Suprapubic skin (tissue), 4 donors: Measurements from ENCODE around the gene NFKBIE. TPM values are rescaled to one million over a fixed set of nuclear protein-coding genes. Genes with fewer than 3 reads are reported as not detected.
A peak's percentile ranks its signal among the peaks of the same experiment; 100 is the strongest.
"Not testable (repeated sequence)": the region's sequence is repeated elsewhere in the genome, so short reads cannot be mapped to it uniquely, and the experiment has no call there.

Experiments
- DNase-seq, 2 donors: peaks; one replicate each; pipeline ENCODE4 v3.0.0-alpha.2; 2019; ENCODE audit warnings: low spot score in 2 of 2
- H3K27ac ChIP-seq: fragments of 200-600 bp; sonication (generic); one replicate; pipeline ENCODE4 v1.5.1; 2019
- H3K27me3 ChIP-seq: fragments of 200-600 bp; sonication (generic); one replicate; pipeline ENCODE4 v1.5.1; 2019
- H3K36me3 ChIP-seq: fragments of 200-600 bp; sonication (generic); one replicate; pipeline ENCODE4 v1.5.1; 2019
- H3K4me1 ChIP-seq: fragments of 200-600 bp; sonication (generic); one replicate; pipeline ENCODE4 v1.5.1; 2019
- H3K4me3 ChIP-seq: fragments of 200-600 bp; sonication (generic); one replicate; pipeline ENCODE4 v1.5.1; 2019; ENCODE audit warnings: mild to moderate bottlenecking
- H3K9me3 ChIP-seq: fragments of 200-600 bp; sonication (generic); one replicate; pipeline ENCODE4 v1.5.1; 2019
- EP300 ChIP-seq: sonication (generic); formaldehyde crosslinking; IDR thresholded peaks from one replicate; pipeline ENCODE4 v1.6.1; 2017; ENCODE audit warnings: antibody characterized with exemption
- POLR2A ChIP-seq, 2 donors: fragments of 450-650 bp; IDR thresholded peaks; one replicate each; pipeline ENCODE4 v1.6.1; 2017; ENCODE audit warnings: antibody characterized with exemption in 2 of 2, mild to moderate bottlenecking in 2 of 2, moderate library complexity in 2 of 2
- POLR2AphosphoS5 ChIP-seq, 3 donors: sonication (generic); formaldehyde crosslinking; IDR thresholded peaks; one replicate each; pipeline ENCODE4 v1.6.1; 2017; ENCODE audit warnings: antibody characterized with exemption in 3 of 3
- WGBS: methylation state at CpG from one replicate; pipeline ENCODE4 v1.1.5; 2018; 5-methylcytosine and 5-hydroxymethylcytosine counted together
- total RNA-seq, 4 donors: library from RNA; depleted of rRNA; stranded (reverse); fragments of >200 nt; gene quantifications; one replicate each; pipeline ENCODE4 v1.1.0, GENCODE V29; 2016
- TF ChIP-seq, protein P1 (sequence below), 2 donors: fragments of 200-600 bp in 1 of 2; fragments of 450-650 bp in 1 of 2; sonication (generic) in 1 of 2; IDR thresholded peaks; one replicate each; pipeline ENCODE4 v1.5.1; 2016 to 2019; ENCODE audit warnings: antibody characterized with exemption in 2 of 2, mild to moderate bottlenecking in 1 of 2, moderate library complexity in 1 of 2

Gene NFKBIE, protein sequence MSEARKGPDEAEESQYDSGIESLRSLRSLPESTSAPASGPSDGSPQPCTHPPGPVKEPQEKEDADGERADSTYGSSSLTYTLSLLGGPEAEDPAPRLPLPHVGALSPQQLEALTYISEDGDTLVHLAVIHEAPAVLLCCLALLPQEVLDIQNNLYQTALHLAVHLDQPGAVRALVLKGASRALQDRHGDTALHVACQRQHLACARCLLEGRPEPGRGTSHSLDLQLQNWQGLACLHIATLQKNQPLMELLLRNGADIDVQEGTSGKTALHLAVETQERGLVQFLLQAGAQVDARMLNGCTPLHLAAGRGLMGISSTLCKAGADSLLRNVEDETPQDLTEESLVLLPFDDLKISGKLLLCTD
- total RNA-seq, result 10 to 100 TPM; 12.9 to 25.0 (median 16.1) TPM

GRCh38 chr6:44265007-44265721 is at the start of gene NFKBIE:
NFKBIE (minus strand) TSS chr6:44265551; CDS start chr6:44265346, 205 bp downstream.
- H3K27me3 ChIP-seq, result peaks cover 3% of the 10 kb centered on the region
- peak within 1 kb of the TSS; percentile 62 for H3K4me3 ChIP-seq
- DNase-seq, result peak; percentile 95 to 96
- 0% methylated on average over 11 of the region's 72 CpGs for WGBS
- H3K9me3 ChIP-seq, result no peaks in the 10 kb centered on the region
- peak within 1 kb of the TSS; percentile 72 for H3K27ac ChIP-seq
- peaks cover 34% of the 10 kb centered on the region for H3K4me1 ChIP-seq
- no peak for TF ChIP-seq POLR2AphosphoS5 (IDR thresholded peaks at IDR 0.05)
- no peak for TF ChIP-seq EP300
- TF ChIP-seq POLR2A (IDR thresholded peaks at IDR 0.05), result peak in 1 of 2 donors; percentile 60
- TF ChIP-seq, protein P1, sequence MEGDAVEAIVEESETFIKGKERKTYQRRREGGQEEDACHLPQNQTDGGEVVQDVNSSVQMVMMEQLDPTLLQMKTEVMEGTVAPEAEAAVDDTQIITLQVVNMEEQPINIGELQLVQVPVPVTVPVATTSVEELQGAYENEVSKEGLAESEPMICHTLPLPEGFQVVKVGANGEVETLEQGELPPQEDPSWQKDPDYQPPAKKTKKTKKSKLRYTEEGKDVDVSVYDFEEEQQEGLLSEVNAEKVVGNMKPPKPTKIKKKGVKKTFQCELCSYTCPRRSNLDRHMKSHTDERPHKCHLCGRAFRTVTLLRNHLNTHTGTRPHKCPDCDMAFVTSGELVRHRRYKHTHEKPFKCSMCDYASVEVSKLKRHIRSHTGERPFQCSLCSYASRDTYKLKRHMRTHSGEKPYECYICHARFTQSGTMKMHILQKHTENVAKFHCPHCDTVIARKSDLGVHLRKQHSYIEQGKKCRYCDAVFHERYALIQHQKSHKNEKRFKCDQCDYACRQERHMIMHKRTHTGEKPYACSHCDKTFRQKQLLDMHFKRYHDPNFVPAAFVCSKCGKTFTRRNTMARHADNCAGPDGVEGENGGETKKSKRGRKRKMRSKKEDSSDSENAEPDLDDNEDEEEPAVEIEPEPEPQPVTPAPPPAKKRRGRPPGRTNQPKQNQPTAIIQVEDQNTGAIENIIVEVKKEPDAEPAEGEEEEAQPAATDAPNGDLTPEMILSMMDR (IDR thresholded peaks at IDR 0.05), result peak in 1 of 2 donors; percentile 6
- H3K36me3 ChIP-seq, result peaks cover 2% of the 10 kb centered on the region

DNA sequence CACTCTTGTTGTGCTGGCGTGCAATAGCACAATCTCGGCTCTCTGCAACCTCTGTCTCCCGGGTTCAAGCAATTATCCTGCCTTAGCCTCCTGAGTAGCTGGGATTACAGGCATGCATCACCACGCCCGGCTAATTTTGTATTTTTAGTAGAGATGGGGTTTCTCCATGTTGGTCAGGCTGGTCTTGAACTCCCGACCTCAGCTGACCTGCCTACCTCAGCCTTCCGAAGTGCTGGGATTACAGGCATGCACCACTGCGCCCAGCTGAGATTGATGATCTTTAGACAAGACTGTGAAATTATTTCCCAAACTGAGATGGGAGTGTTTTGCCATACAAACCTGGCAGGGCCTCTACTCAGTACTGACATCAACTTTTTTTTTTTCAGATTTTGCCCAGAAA is 49.3 kb upstream of the NFKBIE start:
- WGBS, result 93% methylated on average over 8 of the region's 8 CpGs
- Histone ChIP-seq H3K27me3 (peaks cover 16% of the 10 kb centered on the region), H3K36me3 (peaks cover 15% of the 10 kb centered on the region), H3K4me1 (peaks cover 12% of the 10 kb centered on the region)
- not testable (repeated sequence) for H3K27ac ChIP-seq, H3K9me3 ChIP-seq, H3K4me3 ChIP-seq
- DNase-seq, result peak in 1 of 2 donors; percentile 17

- TF ChIP-seq, protein P1 (IDR thresholded peaks at IDR 0.05), result peak; percentile 79 to 97
- TF ChIP-seq POLR2A (IDR thresholded peaks at IDR 0.05), result peak in 1 of 2 donors; percentile 31
- TF ChIP-seq POLR2AphosphoS5 (IDR thresholded peaks at IDR 0.05), result peak in 2 of 3 donors; percentile 57 to 78
- TF ChIP-seq EP300, result no peak
- Histone ChIP-seq H3K27me3 (peaks cover 2% of the 10 kb centered on the region), H3K9me3 (no peaks in the 10 kb centered on the region), H3K4me3 (peak within 1 kb of the TSS; percentile 96), H3K36me3 (peaks cover 30% of the 10 kb centered on the region), H3K4me1 (peaks cover 12% of the 10 kb centered on the region), H3K27ac (peak within 1 kb of the TSS; percentile 77)
- peak; percentile 90 to 91 for DNase-seq
- WGBS, result 3% methylated on average over 42 of the region's 52 CpGs
Measured at GRCh38 chr6:44312901-44313788, 47.8 kb upstream of the NFKBIE start, which contains the start of gene AARS2. AARS2 (minus strand) TSS chr6:44313347; CDS start chr6:44313323, 24 bp downstream.

DNA sequence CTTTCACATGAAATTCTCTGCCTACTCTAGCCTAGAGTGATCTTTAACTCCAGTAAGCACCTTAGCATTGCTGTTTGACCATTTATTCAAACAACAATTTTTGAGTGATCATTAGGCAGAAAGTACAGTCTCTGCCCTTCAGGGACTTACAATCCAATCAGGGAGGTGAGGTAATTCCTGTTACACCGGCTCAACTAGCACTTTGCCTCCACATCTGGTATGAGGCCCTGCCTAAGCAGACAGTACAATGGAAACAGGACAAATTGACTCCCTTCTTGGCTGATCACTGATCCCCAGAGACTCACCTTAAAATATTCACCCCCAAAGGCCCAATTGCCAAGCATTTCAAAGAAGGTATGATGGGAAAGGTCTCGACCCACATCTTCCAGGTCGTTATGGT is 46.4 kb upstream of the NFKBIE start:
- Histone ChIP-seq H3K36me3 (peaks cover 42% of the 10 kb centered on the region), H3K27me3 (no peaks in the 10 kb centered on the region), H3K4me1 (peaks cover 12% of the 10 kb centered on the region), H3K4me3 (peak overlapping the region; percentile 96), H3K27ac (no peak overlapping the region), H3K9me3 (no peaks in the 10 kb centered on the region)
- TF ChIP-seq POLR2A (IDR thresholded peaks at IDR 0.05) (no peak), POLR2AphosphoS5 (IDR thresholded peaks at IDR 0.05) (no peak), EP300 (no peak)
- TF ChIP-seq, protein P1 (IDR thresholded peaks at IDR 0.05), result no peak
- WGBS, result 81% methylated on average over 3 of the region's 3 CpGs
- no peak for DNase-seq

GRCh38 chr6:44311304-44311703 is 46.0 kb upstream of the NFKBIE start:
- no peak for TF ChIP-seq POLR2AphosphoS5 (IDR thresholded peaks at IDR 0.05)
- peaks cover 46% of the 10 kb centered on the region for H3K36me3 ChIP-seq
- H3K4me1 ChIP-seq, result peaks cover 12% of the 10 kb centered on the region
- H3K27me3 ChIP-seq, result no peaks in the 10 kb centered on the region
- no peak overlapping the region for H3K4me3 ChIP-seq
- DNase-seq, result peak in 1 of 2 donors; percentile 47
- H3K27ac ChIP-seq, result no peak overlapping the region
- no peaks in the 10 kb centered on the region for H3K9me3 ChIP-seq
- 90% methylated on average over 2 of the region's 2 CpGs for WGBS
